ENCODE data around the gene MPND. TPM values are rescaled to one million over a fixed set of nuclear protein-coding genes. Genes with fewer than 3 reads are reported as not detected.
A peak's percentile ranks its signal among the peaks of the same experiment; 100 is the strongest.

MPND gene
- total and polyA plus RNA-seq, 8 donors, result 19.9 to 31.3 (median 25.8) TPM

GRCh38 chr19:4373601-4374497, 30.5 kb downstream of the MPND start:
- Histone ChIP-seq H3K27ac (peak overlapping the region; percentile 82 to 92), H3K4me3 (no peak overlapping the region), H3K4me1 (peaks cover 48 to 100% of the 10 kb centered on the region in 2 donors), H3K36me3 (no peaks in the 10 kb centered on the region), H3K27me3 (no peaks in the 10 kb centered on the region), H3K9me3 (no peaks in the 10 kb centered on the region)
- ATAC-seq, result no peak
- TF ChIP-seq CTCF (IDR thresholded peaks at IDR 0.05), result no peak
- DNase-seq, result peak in 2 of 4 donors; percentile 76 to 80
- intact Hi-C loops (cut with DNase I), result no loop called here

- Histone ChIP-seq H3K27me3 (no peaks in the 10 kb centered on the region), H3K4me1 (peaks cover 48 to 100% of the 10 kb centered on the region in 2 donors), H3K36me3 (no peaks in the 10 kb centered on the region), H3K9me3 (no peaks in the 10 kb centered on the region), H3K4me3 (no peak overlapping the region), H3K27ac (peak overlapping the region; percentile 82 to 92)
- intact Hi-C loops (cut with DNase I), result no loop called here
- peak in 2 of 4 donors; percentile 78 to 94 for DNase-seq
- peak; percentile 74 for ATAC-seq
- peak in 1 of 2 donors; percentile 17 for TF ChIP-seq CTCF (IDR thresholded peaks at IDR 0.05)
These were observed 31.3 kb downstream of the MPND start for GRCh38 chr19:4374498-4375163.

- TF ChIP-seq CTCF (IDR thresholded peaks at IDR 0.05), result no peak
- ATAC-seq (peak; percentile 68), DNase-seq (peak in 3 of 4 donors; percentile 69 to 87 (median 72))
- intact Hi-C loops (cut with DNase I), result no loop called here
- Histone ChIP-seq H3K27ac (peak overlapping the region; percentile 82 to 92), H3K9me3 (no peaks in the 10 kb centered on the region), H3K36me3 (no peaks in the 10 kb centered on the region), H3K4me1 (peaks cover 49 to 100% of the 10 kb centered on the region in 2 donors), H3K4me3 (no peak overlapping the region), H3K27me3 (no peaks in the 10 kb centered on the region)
These were observed 32.0 kb downstream of the MPND start for GRCh38 chr19:4375164-4376027.

GRCh38 chr19:4376028-4376670, 32.8 kb downstream of the MPND start:
- Histone ChIP-seq H3K4me3 (no peak overlapping the region), H3K27me3 (no peaks in the 10 kb centered on the region), H3K9me3 (no peaks in the 10 kb centered on the region), H3K4me1 (peaks cover 49 to 97% of the 10 kb centered on the region in 2 donors), H3K36me3 (no peaks in the 10 kb centered on the region), H3K27ac (peak overlapping the region; percentile 82 to 92)
- ATAC-seq, result no peak
- no peak for TF ChIP-seq CTCF (IDR thresholded peaks at IDR 0.05)
- DNase-seq, result no peak
- intact Hi-C loops (cut with DNase I), result no loop called here

Measured in left lung (tissue), 10 donors.